Sciatic nerve (tissue), 2 donors: ENCODE measurements around the gene SFXN4. TPM values are rescaled to one million over a fixed set of nuclear protein-coding genes. Genes with fewer than 3 reads are reported as not detected.
"Not testable (repeated sequence)": the region's sequence is repeated elsewhere in the genome, so short reads cannot be mapped to it uniquely, and the experiment has no call there.

Experiments
- ATAC-seq: fragments of 200-7000 bp; cut with Tn5 transposase; one replicate; pipeline ENCODE4 v1.9.1; 2020; ENCODE audit warnings: mild to moderate bottlenecking, moderate library complexity
- DNase-seq: peaks from one replicate; pipeline ENCODE4 v3.0.0-alpha.2; 2020; ENCODE audit warnings: low spot score
- intact Hi-C: fragments of 100-400 bp; cut with DNase I; formaldehyde crosslinking; loops from one replicate; pipeline ENCODE4 v1.14.2; 2022
- total RNA-seq: library from RNA; stranded (reverse); fragmentation: NEBNext Ultra II Directional; extraction: Animal tissue kit (Norgen Biotek cat#: 25700); gene quantifications from one replicate; pipeline ENCODE4 v1.2.1, GENCODE V29; 2021
- donor health status: DM: no; HTN: no; CAD: no.
- donor health status: DM: no; HTN: no; CAD: no.

SFXN4 gene
- total RNA-seq, 1 donor from 2014 or later: 13.5 TPM

DNA sequence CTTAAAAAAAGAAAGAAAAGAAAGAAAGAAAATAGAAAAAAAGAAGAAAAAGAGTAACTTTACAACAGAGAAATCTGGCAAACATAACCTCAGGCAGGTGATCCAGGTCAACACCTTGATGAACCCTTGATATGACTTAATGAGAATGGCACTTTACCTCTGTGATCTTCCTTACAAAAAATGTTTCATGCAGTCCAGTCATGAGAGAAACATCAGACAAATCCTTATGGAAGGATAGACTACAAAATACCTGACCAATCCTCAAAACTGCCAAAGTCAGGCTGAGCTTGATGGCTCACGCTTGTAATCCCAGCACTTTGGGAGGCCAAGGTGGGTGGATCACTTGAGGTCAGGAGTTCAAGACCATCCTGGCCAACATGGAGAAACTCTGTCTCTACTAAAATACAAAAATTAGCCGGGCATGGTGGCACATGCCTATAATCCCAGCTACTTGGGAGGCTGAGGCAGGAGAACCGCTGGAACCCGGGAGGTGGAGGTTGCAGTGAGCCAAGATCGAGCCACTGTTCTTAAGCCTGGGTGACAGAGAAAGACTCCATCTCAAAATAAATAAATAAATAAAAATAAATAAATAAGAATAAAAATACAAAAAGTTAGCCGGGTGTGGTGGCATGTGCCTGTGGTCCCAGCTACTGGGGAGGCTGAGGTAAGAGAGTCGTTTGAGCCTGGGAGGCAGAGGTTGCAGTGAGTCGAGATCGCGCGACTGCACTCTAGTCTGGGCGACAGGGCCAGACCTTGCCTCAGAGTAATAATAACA lies 68.7 kb downstream of the SFXN4 start:
- ATAC-seq, DNase-seq, intact Hi-C loops: not testable (repeated sequence)

DNA sequence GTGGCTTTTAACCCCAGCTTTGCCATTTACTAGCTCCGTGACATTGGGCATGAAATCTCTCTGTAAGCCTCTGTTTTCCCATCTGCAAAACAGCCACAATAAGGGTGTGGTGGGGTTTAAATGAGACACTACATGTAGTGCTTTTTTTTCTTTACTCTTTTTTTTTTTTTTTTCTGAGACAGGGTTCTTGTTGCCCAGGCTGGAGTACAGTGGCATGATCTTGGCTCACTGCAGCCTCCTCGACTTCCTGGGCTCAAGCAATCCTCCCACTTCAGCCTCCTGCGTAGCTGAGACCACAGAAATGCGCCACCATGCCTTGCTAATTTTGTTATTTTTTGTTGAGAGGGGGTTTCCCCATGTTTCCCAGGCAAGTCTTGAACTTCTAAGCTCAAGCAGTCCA lies 69.9 kb downstream of the SFXN4 start:
- DNase-seq: no peak
- intact Hi-C loops: no loop called here
- no peak for ATAC-seq

DNA sequence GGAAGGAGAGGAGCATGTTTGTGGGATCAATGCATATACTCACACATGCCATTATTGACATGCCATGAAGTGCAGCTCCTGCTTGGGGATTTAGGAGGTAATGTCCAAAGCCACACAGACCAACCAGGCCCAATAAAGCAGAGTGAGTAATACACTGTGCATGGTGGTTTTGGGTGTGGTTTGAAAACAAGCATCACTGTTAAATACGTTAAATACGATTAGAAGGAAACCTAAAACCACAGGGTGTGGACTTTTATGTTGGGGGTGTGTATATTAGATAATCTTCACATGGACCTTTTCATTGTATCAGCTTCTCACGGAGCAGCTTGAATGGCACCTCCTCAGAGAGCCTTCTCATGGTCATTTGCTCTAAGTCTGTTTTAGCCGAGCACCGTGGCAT lies 74.5 kb downstream of the SFXN4 start:
- DNase-seq: peak; percentile 10
- ATAC-seq: no peak
- intact Hi-C loops: no loop called here

Other genes starting within 250 kb of the SFXN4 start
- gene NANOS1, start 136.0 kb downstream of the SFXN4 start, total RNA-seq: 3.5 TPM
- 96.5 TPM for gene EIF3A, start 84.9 kb downstream of the SFXN4 start, total RNA-seq
- gene DENND10, start 61.6 kb downstream of the SFXN4 start, total RNA-seq: 32.1 TPM
- gene PRDX3, start 13.1 kb upstream of the SFXN4 start, total RNA-seq: 62.3 TPM
- 54.1 TPM for gene GRK5, start 41.9 kb upstream of the SFXN4 start, total RNA-seq